GM15510 (cell line): ENCODE results near the gene MEAK7.

Experiments used
- POLR2A ChIP-seq: IDR thresholded peaks from 3 replicates; pipeline ENCODE4 v1.6.1; 2011; ENCODE audit warnings: borderline replicate concordance; ENCODE audit not compliant: insufficient read length; ENCODE audit errors: extremely low read depth

The MEAK7 gene

GRCh38 chr16:84541999-84542817, 37.7 kb upstream of the MEAK7 start:
- TF ChIP-seq POLR2A: no peak

GRCh38 chr16:84540194-84540593, 35.7 kb upstream of the MEAK7 start:
- no peak for TF ChIP-seq POLR2A

GRCh38 chr16:84538222-84538840, 33.9 kb upstream of the MEAK7 start:
- TF ChIP-seq POLR2A: no peak

GRCh38 chr16:84537491-84538151, 33.2 kb upstream of the MEAK7 start:
- TF ChIP-seq POLR2A: no peak

GRCh38 chr16:84535851-84536250, 31.4 kb upstream of the MEAK7 start:
- no peak for TF ChIP-seq POLR2A

- TF ChIP-seq POLR2A: no peak
Observed at GRCh38 chr16:84535408-84535807, 30.9 kb upstream of the MEAK7 start.

- TF ChIP-seq POLR2A: no peak
Observed at GRCh38 chr16:84534815-84535214, 30.4 kb upstream of the MEAK7 start.

GRCh38 chr16:84532855-84533486, 28.5 kb upstream of the MEAK7 start:
- no peak for TF ChIP-seq POLR2A

- TF ChIP-seq POLR2A: no peak
Observed at GRCh38 chr16:84532291-84532724, 27.8 kb upstream of the MEAK7 start.

GRCh38 chr16:84531671-84532111, 27.2 kb upstream of the MEAK7 start:
- no peak for TF ChIP-seq POLR2A

GRCh38 chr16:84530590-84530989, 26.1 kb upstream of the MEAK7 start:
- TF ChIP-seq POLR2A: no peak

- no peak for TF ChIP-seq POLR2A
Observed at GRCh38 chr16:84529607-84530006, 25.1 kb upstream of the MEAK7 start.

- no peak for TF ChIP-seq POLR2A
Observed at GRCh38 chr16:84528322-84528721, 23.9 kb upstream of the MEAK7 start.

GRCh38 chr16:84527532-84528269, 23.2 kb upstream of the MEAK7 start:
- TF ChIP-seq POLR2A: no peak

GRCh38 chr16:84526794-84527531, 22.5 kb upstream of the MEAK7 start:
- no peak for TF ChIP-seq POLR2A
